Activated naive CD4-positive, alpha-beta T cell treated with Interleukin-2 at 50 U/mL for 16 hours (primary cell): ENCODE data around the gene KDM5A.
"Not testable (repeated sequence)": the region's sequence is repeated elsewhere in the genome, so short reads cannot be mapped to it uniquely, and the experiment has no call there.

Source experiments
- DNase-seq: peaks from one replicate; pipeline ENCODE4 v3.0.0-alpha.2; 2020

Gene KDM5A

GRCh38 chr12:332581-333205 is 56.4 kb downstream of the KDM5A start:
- no peak for DNase-seq

- no peak for DNase-seq
Observed at GRCh38 chr12:331287-331686, 57.8 kb downstream of the KDM5A start.

GRCh38 chr12:325906-326305 is 63.2 kb downstream of the KDM5A start:
- DNase-seq = no peak

GRCh38 chr12:323507-323906 is 65.6 kb downstream of the KDM5A start:
- no peak for DNase-seq

GRCh38 chr12:321606-322326 is 67.4 kb downstream of the KDM5A start:
- no peak for DNase-seq

GRCh38 chr12:318759-319515 is 70.2 kb downstream of the KDM5A start:
- no peak for DNase-seq

- DNase-seq = no peak
Observed at GRCh38 chr12:308511-308910, 80.6 kb downstream of the KDM5A start.

- no peak for DNase-seq
Observed at GRCh38 chr12:307406-307805, 81.7 kb downstream of the KDM5A start.

GRCh38 chr12:304805-305204 is 84.3 kb downstream of the KDM5A start:
- no peak for DNase-seq

- DNase-seq = not testable (repeated sequence)
Observed at GRCh38 chr12:302766-303165, 86.4 kb downstream of the KDM5A start.

GRCh38 chr12:300166-300565 is 89.0 kb downstream of the KDM5A start:
- DNase-seq = not testable (repeated sequence)

- not testable (repeated sequence) for DNase-seq
Observed at GRCh38 chr12:299511-299910, 89.6 kb downstream of the KDM5A start.

GRCh38 chr12:298059-298458 is 91.1 kb downstream of the KDM5A start:
- not testable (repeated sequence) for DNase-seq

- DNase-seq = no peak
Observed at GRCh38 chr12:295132-295531, 94.0 kb downstream of the KDM5A start.

- DNase-seq = no peak
Observed at GRCh38 chr12:293199-293598, 95.9 kb downstream of the KDM5A start.

- no peak for DNase-seq
Observed at GRCh38 chr12:292186-292585, 96.9 kb downstream of the KDM5A start.

GRCh38 chr12:291153-291723 is 97.9 kb downstream of the KDM5A start:
- DNase-seq = no peak

- no peak for DNase-seq
Observed at GRCh38 chr12:288687-289086, 100.4 kb downstream of the KDM5A start.

GRCh38 chr12:286531-287300 is 102.4 kb downstream of the KDM5A start:
- no peak for DNase-seq

GRCh38 chr12:278046-278445 is 111.1 kb downstream of the KDM5A start:
- DNase-seq = no peak

- DNase-seq = no peak
Observed at GRCh38 chr12:275812-276211, 113.3 kb downstream of the KDM5A start.

GRCh38 chr12:273382-273781 is 115.7 kb downstream of the KDM5A start:
- DNase-seq = no peak

- no peak for DNase-seq
Observed at GRCh38 chr12:272942-273341, 116.2 kb downstream of the KDM5A start.
